ENCODE results near the gene ZNF853. TPM values are rescaled to one million over a fixed set of nuclear protein-coding genes. Genes with fewer than 3 reads are reported as not detected.
A peak's percentile ranks its signal among the peaks of the same experiment; 100 is the strongest.

ZNF853 gene
- 0.21 and 0.58 TPM in 2 replicates for total RNA-seq
- 0.47 and 0.49 TPM in 2 replicates for polyA plus RNA-seq
- polyA plus RNA-seq (2011; cell fraction: cytosol; rRNA removed), result 0.26 and 0.35 TPM in 2 replicates
- 0.12 and 0.17 TPM in 2 replicates for polyA plus RNA-seq (2011; cell fraction: nucleus; rRNA removed)
- 0.08 and 0.26 TPM in 2 replicates for polyA plus RNA-seq (2012)
- 0.68 and 2.4 TPM in 2 replicates for polyA minus RNA-seq
- not detected for polyA minus RNA-seq (2011; cell fraction: cytosol; rRNA and poly(A)+ RNA removed)
- 0.10 and 0.14 TPM in 2 replicates for polyA minus RNA-seq (2011; cell fraction: nucleus; rRNA and poly(A)+ RNA removed)
- percentile 17 among the genes with signal in this experiment for Bru-seq, nascent RNA
- BruChase-seq, experiment 1, labeled RNA remaining after a 6-hour chase, result percentile 19 among the genes with signal in this experiment
- percentile 19 among the genes with signal in this experiment for BruChase-seq, experiment 2, labeled RNA remaining after a 2-hour chase
- long read RNA-seq, result 0 reads

- Histone ChIP-seq H4K20me1 (replicated peaks; ENCODE audit: control insufficient read depth, extremely low read depth, insufficient read depth, low read length) (no peaks in the 10 kb centered on the region), H3K9me1 (replicated peaks; ENCODE audit: control insufficient read depth, extremely low read depth, insufficient read depth, low read length) (no peaks in the 10 kb centered on the region), H2AFZ (ENCODE audit: low read depth, low read length) (peak within 1 kb of the TSS; percentile 38), H3K9me3 (replicated peaks; ENCODE audit: control insufficient read depth, insufficient read depth, low read length) (no peaks in the 10 kb centered on the region), H3K27ac (ENCODE audit: insufficient read depth, low read depth, low read length) (no peak within 1 kb of the TSS), H3K4me1 (ENCODE audit: control insufficient read depth, extremely low read depth, insufficient read depth, low read length) (no peaks in the 10 kb centered on the region), H3K4me3 (replicated peaks in 1 of 3; ENCODE audit: insufficient read depth in 1 of 3, low read depth in 1 of 3, low read length in 3 of 3) (peak within 1 kb of the TSS in 2 of 3 experiments; percentile 27 to 37), H3K27me3 (ENCODE audit: control insufficient read depth in 2 of 2, insufficient read depth in 2 of 2, low read length in 2 of 2) (peaks cover 18 to 24% of the 10 kb centered on the region in 2 experiments), H3K36me3 (ENCODE audit: control insufficient read depth in 2 of 2, extremely low read depth in 1 of 2, insufficient read depth in 2 of 2, low read length in 2 of 2) (no peaks in the 10 kb centered on the region), H3K79me2 (ENCODE audit: control insufficient read depth, insufficient read depth, low read length) (no peaks in the 10 kb centered on the region), H3K9ac (replicated peaks; ENCODE audit: extremely low read depth, insufficient read depth, low read length) (no peak within 1 kb of the TSS), H3K4me2 (ENCODE audit: insufficient read depth, low read length) (peak within 1 kb of the TSS; percentile 23)
- ChIA-PET CTCF (no interaction called here), POLR2A (no interaction called here)
- DNase-seq (ENCODE audit: low read depth, low spot score), result no peak
- no TSS peak for BruUV-seq (replicated peaks)
- intact Hi-C loops (cut with micrococcal nuclease), result no loop called here
- TF ChIP-seq EZH2 (IDR thresholded peaks at IDR 0.05; ENCODE audit: borderline replicate concordance, low read depth, low read length, severe bottlenecking), result no peak
- TF ChIP-seq CTCF (IDR thresholded peaks at IDR 0.05; ENCODE audit: extremely low read depth in 1 of 2, insufficient read depth in 1 of 2, low read depth in 1 of 2, low read length in 2 of 2), result no peak
- TF ChIP-seq POLR2A (IDR thresholded peaks at IDR 0.05; ENCODE audit: low read depth, low read length), result no peak
- TF ChIP-seq MYC (IDR thresholded peaks at IDR 0.05; ENCODE audit: low read depth, low read length), result no peak
- TF ChIP-seq, protein P1, sequence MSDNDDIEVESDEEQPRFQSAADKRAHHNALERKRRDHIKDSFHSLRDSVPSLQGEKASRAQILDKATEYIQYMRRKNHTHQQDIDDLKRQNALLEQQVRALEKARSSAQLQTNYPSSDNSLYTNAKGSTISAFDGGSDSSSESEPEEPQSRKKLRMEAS (IDR thresholded peaks at IDR 0.05; ENCODE audit: insufficient read depth, insufficient read length), result no peak
- no peak for TF ChIP-seq JUN (IDR thresholded peaks at IDR 0.05; ENCODE audit: borderline replicate concordance, insufficient read depth, insufficient read length, low read depth)
- TF ChIP-seq FOS (IDR thresholded peaks at IDR 0.05; ENCODE audit: borderline replicate concordance, insufficient read depth, low read length), result no peak
- TF ChIP-seq GATA2 (IDR thresholded peaks at IDR 0.05; ENCODE audit: insufficient read depth, insufficient read length, low read depth, low read length), result no peak
- no peak for TF ChIP-seq POLR2AphosphoS5 (IDR thresholded peaks at IDR 0.05; ENCODE audit: insufficient read depth, low read depth, low read length)
- FAIRE-seq, result no peak
- dilution Hi-C loops (cut with MboI; ENCODE audit: extremely low pct_ligation_motif_present, low sequenced_read_pairs), result no loop called here
Measured at GRCh38 chr7:6614953-6615722, at the start of gene ZNF853. Gene ZNF853, plus strand, starts transcription at chr7:6615610. Its CDS starts 565 bp downstream, at chr7:6616175.
